Measurements from ENCODE around the gene LHX5.

LHX5 gene

GRCh38 chr12:113464852-113465719 is 6.6 kb downstream of the LHX5 start:
- DNase-seq: no peak

GRCh38 chr12:113464452-113464775 is 7.3 kb downstream of the LHX5 start:
- no peak for DNase-seq

GRCh38 chr12:113463746-113464451 is 7.8 kb downstream of the LHX5 start:
- no peak for DNase-seq

- DNase-seq: no peak
Measured at GRCh38 chr12:113462998-113463745, 8.5 kb downstream of the LHX5 start.

- DNase-seq: peak; percentile 58
Measured at GRCh38 chr12:113462117-113462774, 9.4 kb downstream of the LHX5 start.

- peak; percentile 22 for DNase-seq
Measured at GRCh38 chr12:113461666-113462065, 10.0 kb downstream of the LHX5 start.

- DNase-seq: no peak
Measured at GRCh38 chr12:113459981-113460380, 11.7 kb downstream of the LHX5 start.

- DNase-seq: no peak
Measured at GRCh38 chr12:113457710-113458109, 14.0 kb downstream of the LHX5 start.

- no peak for DNase-seq
Measured at GRCh38 chr12:113457185-113457584, 14.5 kb downstream of the LHX5 start.

GRCh38 chr12:113456761-113457160 is 14.9 kb downstream of the LHX5 start:
- no peak for DNase-seq

- no peak for DNase-seq
Measured at GRCh38 chr12:113456199-113456598, 15.5 kb downstream of the LHX5 start.

GRCh38 chr12:113453330-113453729 is 18.3 kb downstream of the LHX5 start:
- no peak for DNase-seq

- no peak for DNase-seq
Measured at GRCh38 chr12:113452458-113452857, 19.2 kb downstream of the LHX5 start.

- DNase-seq: no peak
Measured at GRCh38 chr12:113449839-113450238, 21.8 kb downstream of the LHX5 start.

- DNase-seq: no peak
Measured at GRCh38 chr12:113449299-113449698, 22.4 kb downstream of the LHX5 start.

- no peak for DNase-seq
Measured at GRCh38 chr12:113448873-113449272, 22.8 kb downstream of the LHX5 start.

- DNase-seq: no peak
Measured at GRCh38 chr12:113445544-113446171, 26.0 kb downstream of the LHX5 start.

GRCh38 chr12:113443030-113443539 is 28.6 kb downstream of the LHX5 start:
- no peak for DNase-seq

- no peak for DNase-seq
Measured at GRCh38 chr12:113440947-113441782, 30.5 kb downstream of the LHX5 start.

GRCh38 chr12:113440336-113440735 is 31.3 kb downstream of the LHX5 start:
- DNase-seq: no peak

GRCh38 chr12:113439606-113440030 is 32.1 kb downstream of the LHX5 start:
- peak; percentile 45 for DNase-seq

- DNase-seq: no peak
Measured at GRCh38 chr12:113439301-113439597, 32.4 kb downstream of the LHX5 start.

All from NCI-H1694 treated with DMSO at 0.1 percent for 48 hours (cell line).